ENCODE results near the gene NT5C1B.

GRCh38 chr2:18578033-18578432 lies 11.3 kb downstream of the NT5C1B start:
- no peak for TF ChIP-seq POLR2AphosphoS5 (IDR thresholded peaks at IDR 0.05; ENCODE audit: low read depth, low read length)
- no peak for TF ChIP-seq POLR2A (IDR thresholded peaks at IDR 0.05; ENCODE audit: low read depth, low read length)

All from GM12892 (cell line).